HepG2 (cell line): ENCODE results near the gene MXRA8.

Experiments used
- ARNT ChIP-seq: fragments of 450-650 bp; IDR thresholded peaks from 2 replicates; pipeline ENCODE4 v1.6.1; 2017
- CHD4 ChIP-seq: fragments of 200-600 bp; sonication (generic); IDR thresholded peaks from 2 replicates; pipeline ENCODE4 v1.7.0; 2017; ENCODE audit warnings: mild to moderate bottlenecking, low read length, borderline replicate concordance
- CREB3 ChIP-seq: sonication (generic); formaldehyde crosslinking; IDR thresholded peaks from 2 replicates; pipeline ENCODE4 v1.5.0; 2020; ENCODE audit warnings: missing genetic modification reagents
- EP300 ChIP-seq, 3 experiments: sonication (generic) in 1 of 3; formaldehyde crosslinking in 1 of 3; IDR thresholded peaks; 2 replicates each; pipeline versions ENCODE4 v1.5.1 to v1.6.1; 2011 to 2020; ENCODE audit warnings: low read depth in 2 of 3, low read length in 2 of 3, borderline replicate concordance in 1 of 3, improper control_type of control experiment in 1 of 3, mild to moderate bottlenecking in 1 of 3, missing genetic modification reagents in 1 of 3, moderate library complexity in 1 of 3
- EZH2 ChIP-seq: conservative IDR thresholded peaks from 2 replicates; pipeline ENCODE4 v1.6.1; 2012; ENCODE audit warnings: mild to moderate bottlenecking, low read depth, low read length, moderate library complexity
- JUND ChIP-seq: sonication (generic); formaldehyde crosslinking; IDR thresholded peaks from 2 replicates; pipeline ENCODE4 v1.8.0; 2022; ENCODE audit warnings: mild to moderate bottlenecking, missing genetic modification reagents
- PHF8 ChIP-seq: sonication (generic); formaldehyde crosslinking; IDR thresholded peaks from 2 replicates; pipeline ENCODE4 v1.5.0; 2020; ENCODE audit warnings: missing genetic modification reagents
- PTBP1 ChIP-seq: fragments of 200-400 bp; formaldehyde crosslinking; IDR thresholded peaks from 2 replicates; pipeline ENCODE4 v1.6.1; 2018; ENCODE audit warnings: low read length, low read depth; ENCODE audit not compliant: poor library complexity, severe bottlenecking
- ZNF12 ChIP-seq: sonication (generic); formaldehyde crosslinking; IDR thresholded peaks from 2 replicates; pipeline ENCODE4 v1.5.0; 2020; ENCODE audit warnings: missing genetic modification reagents
- ZNF3 ChIP-seq: IDR thresholded peaks from 2 replicates; pipeline ENCODE4 v1.7.0; 2017; ENCODE audit warnings: inconsistent platforms
- TF ChIP-seq, protein P1 (sequence below): sonication (generic); formaldehyde crosslinking; IDR thresholded peaks from 2 replicates; pipeline ENCODE4 v1.5.0; 2020; ENCODE audit warnings: mild to moderate bottlenecking, missing genetic modification reagents, moderate library complexity

GRCh38 chr1:1385931-1386330 is 27.6 kb upstream of the MXRA8 start:
- TF ChIP-seq EZH2 (no peak), CHD4 (no peak), ZNF12 (no peak), ZNF3 (CRISPR knock-in tag) (no peak), PTBP1 (no peak), JUND (CRISPR knock-in tag) (no peak), CREB3 (no peak), ARNT (no peak), PHF8 (CRISPR knock-in tag) (no peak), EP300 (IDR thresholded peaks at IDR 0.05; ENCODE audit: low read depth in 2 of 2, low read length in 2 of 2) (no peak), EP300 (CRISPR knock-in tag; IDR thresholded peaks at IDR 0.05; ENCODE audit: borderline replicate concordance) (no peak)
- TF ChIP-seq, protein P1, sequence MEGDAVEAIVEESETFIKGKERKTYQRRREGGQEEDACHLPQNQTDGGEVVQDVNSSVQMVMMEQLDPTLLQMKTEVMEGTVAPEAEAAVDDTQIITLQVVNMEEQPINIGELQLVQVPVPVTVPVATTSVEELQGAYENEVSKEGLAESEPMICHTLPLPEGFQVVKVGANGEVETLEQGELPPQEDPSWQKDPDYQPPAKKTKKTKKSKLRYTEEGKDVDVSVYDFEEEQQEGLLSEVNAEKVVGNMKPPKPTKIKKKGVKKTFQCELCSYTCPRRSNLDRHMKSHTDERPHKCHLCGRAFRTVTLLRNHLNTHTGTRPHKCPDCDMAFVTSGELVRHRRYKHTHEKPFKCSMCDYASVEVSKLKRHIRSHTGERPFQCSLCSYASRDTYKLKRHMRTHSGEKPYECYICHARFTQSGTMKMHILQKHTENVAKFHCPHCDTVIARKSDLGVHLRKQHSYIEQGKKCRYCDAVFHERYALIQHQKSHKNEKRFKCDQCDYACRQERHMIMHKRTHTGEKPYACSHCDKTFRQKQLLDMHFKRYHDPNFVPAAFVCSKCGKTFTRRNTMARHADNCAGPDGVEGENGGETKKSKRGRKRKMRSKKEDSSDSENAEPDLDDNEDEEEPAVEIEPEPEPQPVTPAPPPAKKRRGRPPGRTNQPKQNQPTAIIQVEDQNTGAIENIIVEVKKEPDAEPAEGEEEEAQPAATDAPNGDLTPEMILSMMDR: no peak
